WTC11 (cell line): ENCODE results near the gene NCCRP1. TPM values are rescaled to one million over a fixed set of nuclear protein-coding genes. Genes with fewer than 3 reads are reported as not detected.

Experiments
- ESRRA ChIP-seq: sonication (generic); formaldehyde crosslinking; IDR thresholded peaks from 2 replicates; pipeline ENCODE4 v1.8.1; 2022; ENCODE audit warnings: mild to moderate bottlenecking, missing genetic modification reagents, borderline replicate concordance
- ETV6 ChIP-seq: sonication (generic); formaldehyde crosslinking; IDR thresholded peaks from 2 replicates; pipeline ENCODE4 v1.8.1; 2022; ENCODE audit warnings: mild to moderate bottlenecking, missing genetic modification reagents
- FOXJ3 ChIP-seq: sonication (generic); formaldehyde crosslinking; IDR thresholded peaks from 2 replicates; pipeline ENCODE4 v1.9.0; 2021; ENCODE audit warnings: missing genetic modification reagents, mild to moderate bottlenecking, borderline replicate concordance
- JUN ChIP-seq: sonication (generic); formaldehyde crosslinking; IDR thresholded peaks from 2 replicates; pipeline ENCODE4 v1.8.0; 2023; ENCODE audit warnings: mild to moderate bottlenecking, missing genetic modification reagents
- MYBL2 ChIP-seq: sonication (generic); formaldehyde crosslinking; IDR thresholded peaks from 2 replicates; pipeline ENCODE4 v1.8.1; 2023; ENCODE audit warnings: mild to moderate bottlenecking, moderate library complexity, missing genetic modification reagents
- NFATC4 ChIP-seq: fragments of 250-450 bp; sonication (Bioruptor Pico); IDR thresholded peaks from 2 replicates; pipeline ENCODE4 v1.9.0; 2021; ENCODE audit warnings: mild to moderate bottlenecking
- NFE2L1 ChIP-seq: sonication (generic); formaldehyde crosslinking; IDR thresholded peaks from 2 replicates; pipeline ENCODE4 v1.8.1; 2023; ENCODE audit warnings: missing genetic modification reagents
- RELA ChIP-seq: sonication (generic); formaldehyde crosslinking; IDR thresholded peaks from 2 replicates; pipeline ENCODE4 v1.8.1; 2022; ENCODE audit warnings: missing genetic modification reagents, mild to moderate bottlenecking, borderline replicate concordance
- SMAD4 ChIP-seq: sonication (generic); formaldehyde crosslinking; IDR thresholded peaks from 2 replicates; pipeline ENCODE4 v1.8.0; 2022; ENCODE audit warnings: mild to moderate bottlenecking, missing genetic modification reagents
- SP1 ChIP-seq: sonication (generic); formaldehyde crosslinking; conservative IDR thresholded peaks from 2 replicates; pipeline ENCODE4 v1.8.1; 2022; ENCODE audit warnings: missing genetic modification reagents
- TP53 ChIP-seq: sonication (generic); formaldehyde crosslinking; IDR thresholded peaks from 2 replicates; pipeline ENCODE4 v1.8.1; 2023; ENCODE audit warnings: mild to moderate bottlenecking, missing genetic modification reagents
- ZNF219 ChIP-seq: sonication (generic); formaldehyde crosslinking; IDR thresholded peaks from 2 replicates; pipeline ENCODE4 v1.8.0; 2023; ENCODE audit warnings: missing genetic modification reagents, mild to moderate bottlenecking, borderline replicate concordance
- ZNF263 ChIP-seq: sonication (generic); formaldehyde crosslinking; IDR thresholded peaks from 2 replicates; pipeline ENCODE4 v1.8.1; 2022; ENCODE audit warnings: low read depth, mild to moderate bottlenecking, moderate library complexity, missing genetic modification reagents
- total RNA-seq: library from RNA; stranded (reverse); gene quantifications from 3 replicates; pipeline ENCODE4 v1.2.3, GENCODE V29; 2021
- TF ChIP-seq, protein P1 (sequence below): sonication (generic); formaldehyde crosslinking; IDR thresholded peaks from 2 replicates; pipeline ENCODE4 v1.8.0; 2023; ENCODE audit warnings: missing genetic modification reagents
- TF ChIP-seq, protein P2 (sequence below): sonication (generic); formaldehyde crosslinking; IDR thresholded peaks from 2 replicates; pipeline ENCODE4 v1.8.1; 2022; ENCODE audit warnings: low read depth, missing genetic modification reagents, borderline replicate concordance
- TF ChIP-seq, protein P3 (sequence below): sonication (generic); formaldehyde crosslinking; IDR thresholded peaks from 2 replicates; pipeline ENCODE4 v1.8.1; 2022; ENCODE audit warnings: mild to moderate bottlenecking, missing genetic modification reagents, moderate library complexity, borderline replicate concordance
- TF ChIP-seq, protein P4 (sequence below): sonication (generic); formaldehyde crosslinking; IDR thresholded peaks from 2 replicates; pipeline ENCODE4 v1.8.0; 2022; ENCODE audit warnings: mild to moderate bottlenecking, missing genetic modification reagents
- TF ChIP-seq, protein P5 (sequence below): sonication (generic); formaldehyde crosslinking; IDR thresholded peaks from 2 replicates; pipeline ENCODE4 v1.8.0; 2023; ENCODE audit warnings: missing genetic modification reagents, mild to moderate bottlenecking, borderline replicate concordance
- TF ChIP-seq, protein P6 (sequence below): sonication (generic); formaldehyde crosslinking; IDR thresholded peaks from 2 replicates; pipeline ENCODE4 v1.8.1; 2023; ENCODE audit warnings: mild to moderate bottlenecking, missing genetic modification reagents, moderate library complexity
- TF ChIP-seq, protein P7 (sequence below): sonication (generic); formaldehyde crosslinking; IDR thresholded peaks from 2 replicates; pipeline ENCODE4 v1.8.1; 2023; ENCODE audit warnings: mild to moderate bottlenecking, missing genetic modification reagents, moderate library complexity
- TF ChIP-seq, protein P8 (sequence below): fragments of 250-450 bp; sonication (Bioruptor Pico); IDR thresholded peaks from 2 replicates; pipeline ENCODE4 v1.9.0; 2021; ENCODE audit warnings: mild to moderate bottlenecking
- TF ChIP-seq, protein P9 (sequence below): sonication (generic); formaldehyde crosslinking; IDR thresholded peaks from 2 replicates; pipeline ENCODE4 v1.8.1; 2022; ENCODE audit warnings: mild to moderate bottlenecking, moderate library complexity, missing genetic modification reagents

NCCRP1 gene
- total RNA-seq, 1 experiment from 2014 or later: 2.0 TPM

DNA sequence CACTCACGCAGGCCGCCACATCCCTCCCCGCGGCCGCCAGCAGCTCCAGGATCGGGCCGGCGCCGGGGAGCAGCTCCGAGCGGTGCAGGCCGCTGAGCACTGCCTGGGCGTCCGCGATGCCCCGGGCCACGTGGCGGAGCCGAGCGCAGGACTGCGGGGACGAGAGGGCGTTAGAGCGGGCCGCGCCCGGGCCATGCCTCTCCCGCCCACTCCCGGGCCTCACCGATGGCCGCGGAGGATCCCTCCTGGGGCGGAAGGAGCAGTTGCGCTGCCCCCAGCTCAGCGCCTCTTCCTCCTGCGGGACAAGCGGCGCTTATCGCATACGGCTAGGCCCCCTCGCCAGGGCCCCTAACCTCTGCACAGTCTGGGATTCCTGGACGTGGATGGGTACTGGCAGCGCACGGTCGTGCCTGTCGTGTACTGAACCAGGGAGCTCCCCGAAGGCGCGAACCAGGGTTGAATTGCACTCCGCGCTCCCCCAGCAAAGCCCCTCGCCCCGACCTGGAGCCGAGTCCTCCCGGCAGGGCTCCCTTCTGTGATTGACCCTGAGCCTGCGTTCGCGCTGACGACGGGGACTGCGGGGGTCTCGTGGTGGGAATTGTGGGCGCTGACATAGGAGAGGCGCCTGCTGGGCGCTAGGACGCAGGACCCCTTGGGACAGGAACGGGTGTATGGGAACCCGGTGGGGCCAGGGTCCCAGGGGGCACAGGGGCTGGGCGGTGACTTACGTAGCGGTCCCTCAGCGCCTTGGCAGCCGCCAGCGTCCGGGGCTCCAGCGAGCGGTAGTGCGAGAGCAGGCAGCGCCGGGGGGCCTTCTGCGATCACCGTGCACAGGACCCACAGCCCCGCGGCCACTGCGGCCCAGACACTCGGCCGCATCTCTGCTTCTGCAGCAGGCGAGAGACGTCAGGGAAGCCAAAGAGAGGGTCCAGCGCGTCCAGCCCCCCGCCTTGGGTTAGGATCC lies 51.2 kb downstream of the NCCRP1 start (continued):
- TF ChIP-seq, protein P1, sequence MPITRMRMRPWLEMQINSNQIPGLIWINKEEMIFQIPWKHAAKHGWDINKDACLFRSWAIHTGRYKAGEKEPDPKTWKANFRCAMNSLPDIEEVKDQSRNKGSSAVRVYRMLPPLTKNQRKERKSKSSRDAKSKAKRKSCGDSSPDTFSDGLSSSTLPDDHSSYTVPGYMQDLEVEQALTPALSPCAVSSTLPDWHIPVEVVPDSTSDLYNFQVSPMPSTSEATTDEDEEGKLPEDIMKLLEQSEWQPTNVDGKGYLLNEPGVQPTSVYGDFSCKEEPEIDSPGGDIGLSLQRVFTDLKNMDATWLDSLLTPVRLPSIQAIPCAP (CRISPR knock-in tag): 0 out of 2 replicates have a peak, but pooled peaks have one; percentile 58
- TF ChIP-seq, protein P2, sequence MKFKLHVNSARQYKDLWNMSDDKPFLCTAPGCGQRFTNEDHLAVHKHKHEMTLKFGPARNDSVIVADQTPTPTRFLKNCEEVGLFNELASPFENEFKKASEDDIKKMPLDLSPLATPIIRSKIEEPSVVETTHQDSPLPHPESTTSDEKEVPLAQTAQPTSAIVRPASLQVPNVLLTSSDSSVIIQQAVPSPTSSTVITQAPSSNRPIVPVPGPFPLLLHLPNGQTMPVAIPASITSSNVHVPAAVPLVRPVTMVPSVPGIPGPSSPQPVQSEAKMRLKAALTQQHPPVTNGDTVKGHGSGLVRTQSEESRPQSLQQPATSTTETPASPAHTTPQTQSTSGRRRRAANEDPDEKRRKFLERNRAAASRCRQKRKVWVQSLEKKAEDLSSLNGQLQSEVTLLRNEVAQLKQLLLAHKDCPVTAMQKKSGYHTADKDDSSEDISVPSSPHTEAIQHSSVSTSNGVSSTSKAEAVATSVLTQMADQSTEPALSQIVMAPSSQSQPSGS (CRISPR knock-in tag): 0 out of 2 replicates have a peak, but pooled peaks have one; percentile 10
- 0 out of 2 replicates have a peak, but pooled peaks have one; percentile 65 for TF ChIP-seq SMAD4 (CRISPR knock-in tag)
- TF ChIP-seq, protein P3, sequence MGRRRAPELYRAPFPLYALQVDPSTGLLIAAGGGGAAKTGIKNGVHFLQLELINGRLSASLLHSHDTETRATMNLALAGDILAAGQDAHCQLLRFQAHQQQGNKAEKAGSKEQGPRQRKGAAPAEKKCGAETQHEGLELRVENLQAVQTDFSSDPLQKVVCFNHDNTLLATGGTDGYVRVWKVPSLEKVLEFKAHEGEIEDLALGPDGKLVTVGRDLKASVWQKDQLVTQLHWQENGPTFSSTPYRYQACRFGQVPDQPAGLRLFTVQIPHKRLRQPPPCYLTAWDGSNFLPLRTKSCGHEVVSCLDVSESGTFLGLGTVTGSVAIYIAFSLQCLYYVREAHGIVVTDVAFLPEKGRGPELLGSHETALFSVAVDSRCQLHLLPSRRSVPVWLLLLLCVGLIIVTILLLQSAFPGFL (CRISPR knock-in tag): no peak
- TF ChIP-seq NFATC4 (CRISPR knock-in tag): no peak
- TF ChIP-seq, protein P4, sequence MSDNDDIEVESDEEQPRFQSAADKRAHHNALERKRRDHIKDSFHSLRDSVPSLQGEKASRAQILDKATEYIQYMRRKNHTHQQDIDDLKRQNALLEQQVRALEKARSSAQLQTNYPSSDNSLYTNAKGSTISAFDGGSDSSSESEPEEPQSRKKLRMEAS: peak; percentile 87; the same call in 1 of the 2 replicates
- TF ChIP-seq, protein P5, sequence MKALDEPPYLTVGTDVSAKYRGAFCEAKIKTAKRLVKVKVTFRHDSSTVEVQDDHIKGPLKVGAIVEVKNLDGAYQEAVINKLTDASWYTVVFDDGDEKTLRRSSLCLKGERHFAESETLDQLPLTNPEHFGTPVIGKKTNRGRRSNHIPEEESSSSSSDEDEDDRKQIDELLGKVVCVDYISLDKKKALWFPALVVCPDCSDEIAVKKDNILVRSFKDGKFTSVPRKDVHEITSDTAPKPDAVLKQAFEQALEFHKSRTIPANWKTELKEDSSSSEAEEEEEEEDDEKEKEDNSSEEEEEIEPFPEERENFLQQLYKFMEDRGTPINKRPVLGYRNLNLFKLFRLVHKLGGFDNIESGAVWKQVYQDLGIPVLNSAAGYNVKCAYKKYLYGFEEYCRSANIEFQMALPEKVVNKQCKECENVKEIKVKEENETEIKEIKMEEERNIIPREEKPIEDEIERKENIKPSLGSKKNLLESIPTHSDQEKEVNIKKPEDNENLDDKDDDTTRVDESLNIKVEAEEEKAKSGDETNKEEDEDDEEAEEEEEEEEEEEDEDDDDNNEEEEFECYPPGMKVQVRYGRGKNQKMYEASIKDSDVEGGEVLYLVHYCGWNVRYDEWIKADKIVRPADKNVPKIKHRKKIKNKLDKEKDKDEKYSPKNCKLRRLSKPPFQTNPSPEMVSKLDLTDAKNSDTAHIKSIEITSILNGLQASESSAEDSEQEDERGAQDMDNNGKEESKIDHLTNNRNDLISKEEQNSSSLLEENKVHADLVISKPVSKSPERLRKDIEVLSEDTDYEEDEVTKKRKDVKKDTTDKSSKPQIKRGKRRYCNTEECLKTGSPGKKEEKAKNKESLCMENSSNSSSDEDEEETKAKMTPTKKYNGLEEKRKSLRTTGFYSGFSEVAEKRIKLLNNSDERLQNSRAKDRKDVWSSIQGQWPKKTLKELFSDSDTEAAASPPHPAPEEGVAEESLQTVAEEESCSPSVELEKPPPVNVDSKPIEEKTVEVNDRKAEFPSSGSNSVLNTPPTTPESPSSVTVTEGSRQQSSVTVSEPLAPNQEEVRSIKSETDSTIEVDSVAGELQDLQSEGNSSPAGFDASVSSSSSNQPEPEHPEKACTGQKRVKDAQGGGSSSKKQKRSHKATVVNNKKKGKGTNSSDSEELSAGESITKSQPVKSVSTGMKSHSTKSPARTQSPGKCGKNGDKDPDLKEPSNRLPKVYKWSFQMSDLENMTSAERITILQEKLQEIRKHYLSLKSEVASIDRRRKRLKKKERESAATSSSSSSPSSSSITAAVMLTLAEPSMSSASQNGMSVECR (CRISPR knock-in tag): peak; percentile 53; the same call in 1 of the 2 replicates
- TF ChIP-seq ZNF219 (CRISPR knock-in tag): peak; percentile 77
- TF ChIP-seq ETV6 (CRISPR knock-in tag): peak; percentile 72; the same call in 1 of the 2 replicates
- TF ChIP-seq, protein P6, sequence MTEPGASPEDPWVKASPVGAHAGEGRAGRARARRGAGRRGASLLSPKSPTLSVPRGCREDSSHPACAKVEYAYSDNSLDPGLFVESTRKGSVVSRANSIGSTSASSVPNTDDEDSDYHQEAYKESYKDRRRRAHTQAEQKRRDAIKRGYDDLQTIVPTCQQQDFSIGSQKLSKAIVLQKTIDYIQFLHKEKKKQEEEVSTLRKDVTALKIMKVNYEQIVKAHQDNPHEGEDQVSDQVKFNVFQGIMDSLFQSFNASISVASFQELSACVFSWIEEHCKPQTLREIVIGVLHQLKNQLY (CRISPR knock-in tag): peak; percentile 53; the same call in 1 of the 2 replicates
- TF ChIP-seq, protein P7, sequence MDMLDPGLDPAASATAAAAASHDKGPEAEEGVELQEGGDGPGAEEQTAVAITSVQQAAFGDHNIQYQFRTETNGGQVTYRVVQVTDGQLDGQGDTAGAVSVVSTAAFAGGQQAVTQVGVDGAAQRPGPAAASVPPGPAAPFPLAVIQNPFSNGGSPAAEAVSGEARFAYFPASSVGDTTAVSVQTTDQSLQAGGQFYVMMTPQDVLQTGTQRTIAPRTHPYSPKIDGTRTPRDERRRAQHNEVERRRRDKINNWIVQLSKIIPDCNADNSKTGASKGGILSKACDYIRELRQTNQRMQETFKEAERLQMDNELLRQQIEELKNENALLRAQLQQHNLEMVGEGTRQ (CRISPR knock-in tag): peak; percentile 55; the same call in 1 of the 2 replicates
- TF ChIP-seq ZNF263 (CRISPR knock-in tag): peak; percentile 45; the same call in 1 of the 2 replicates
- TF ChIP-seq, protein P8, sequence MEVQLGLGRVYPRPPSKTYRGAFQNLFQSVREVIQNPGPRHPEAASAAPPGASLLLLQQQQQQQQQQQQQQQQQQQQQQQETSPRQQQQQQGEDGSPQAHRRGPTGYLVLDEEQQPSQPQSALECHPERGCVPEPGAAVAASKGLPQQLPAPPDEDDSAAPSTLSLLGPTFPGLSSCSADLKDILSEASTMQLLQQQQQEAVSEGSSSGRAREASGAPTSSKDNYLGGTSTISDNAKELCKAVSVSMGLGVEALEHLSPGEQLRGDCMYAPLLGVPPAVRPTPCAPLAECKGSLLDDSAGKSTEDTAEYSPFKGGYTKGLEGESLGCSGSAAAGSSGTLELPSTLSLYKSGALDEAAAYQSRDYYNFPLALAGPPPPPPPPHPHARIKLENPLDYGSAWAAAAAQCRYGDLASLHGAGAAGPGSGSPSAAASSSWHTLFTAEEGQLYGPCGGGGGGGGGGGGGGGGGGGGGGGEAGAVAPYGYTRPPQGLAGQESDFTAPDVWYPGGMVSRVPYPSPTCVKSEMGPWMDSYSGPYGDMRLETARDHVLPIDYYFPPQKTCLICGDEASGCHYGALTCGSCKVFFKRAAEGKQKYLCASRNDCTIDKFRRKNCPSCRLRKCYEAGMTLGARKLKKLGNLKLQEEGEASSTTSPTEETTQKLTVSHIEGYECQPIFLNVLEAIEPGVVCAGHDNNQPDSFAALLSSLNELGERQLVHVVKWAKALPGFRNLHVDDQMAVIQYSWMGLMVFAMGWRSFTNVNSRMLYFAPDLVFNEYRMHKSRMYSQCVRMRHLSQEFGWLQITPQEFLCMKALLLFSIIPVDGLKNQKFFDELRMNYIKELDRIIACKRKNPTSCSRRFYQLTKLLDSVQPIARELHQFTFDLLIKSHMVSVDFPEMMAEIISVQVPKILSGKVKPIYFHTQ (CRISPR knock-in tag): no peak
- TF ChIP-seq ESRRA (CRISPR knock-in tag): no peak
- TF ChIP-seq, protein P9, sequence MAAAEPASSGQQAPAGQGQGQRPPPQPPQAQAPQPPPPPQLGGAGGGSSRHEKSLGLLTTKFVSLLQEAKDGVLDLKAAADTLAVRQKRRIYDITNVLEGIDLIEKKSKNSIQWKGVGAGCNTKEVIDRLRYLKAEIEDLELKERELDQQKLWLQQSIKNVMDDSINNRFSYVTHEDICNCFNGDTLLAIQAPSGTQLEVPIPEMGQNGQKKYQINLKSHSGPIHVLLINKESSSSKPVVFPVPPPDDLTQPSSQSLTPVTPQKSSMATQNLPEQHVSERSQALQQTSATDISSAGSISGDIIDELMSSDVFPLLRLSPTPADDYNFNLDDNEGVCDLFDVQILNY (CRISPR knock-in tag): peak; percentile 82; the same call in 1 of the 2 replicates
- 0 out of 2 replicates have a peak, but pooled peaks have one; percentile 33 for TF ChIP-seq RELA (CRISPR knock-in tag)
- no peak; the same call in none of the 2 replicates for TF ChIP-seq SP1 (CRISPR knock-in tag)
- TF ChIP-seq FOXJ3 (CRISPR knock-in tag): no peak
- TF ChIP-seq NFE2L1 (CRISPR knock-in tag): peak; percentile 32; the same call in 1 of the 2 replicates
- TF ChIP-seq TP53: peak; percentile 72; the same call in 1 of the 2 replicates
- TF ChIP-seq JUN (CRISPR knock-in tag): peak; percentile 75; the same call in 1 of the 2 replicates
- TF ChIP-seq MYBL2: 0 out of 2 replicates have a peak, but pooled peaks have one; percentile 63
